Measurements from ENCODE around the gene SATL1. TPM values are rescaled to one million over a fixed set of nuclear protein-coding genes. Genes with fewer than 3 reads are reported as not detected.

The SATL1 gene
- total RNA-seq, 4 donors from 2014 or later, result not detected

- H3K4me1 ChIP-seq, result no peaks in the 10 kb centered on the region
- ATAC-seq (no peak), DNase-seq (no peak)
- H3K4me3 ChIP-seq, result no peak overlapping the region
- H3K27ac ChIP-seq, result no peak overlapping the region
- intact Hi-C loops (cut with DNase I; ENCODE audit: low total_unique reads) (loop anchor here (10.0 kb wide), 1 partner anchor 431 kb away; no protein-coding TSS in a partner anchor), in situ Hi-C loops (cut with MboI; ENCODE audit: low sequenced_read_pairs in 4 of 4) (loop anchor here in 1 of 4 donors (25.0 kb wide), 1 partner anchor 423 kb away; no protein-coding TSS in a partner anchor)
- no peak for TF ChIP-seq POLR2A (IDR thresholded peaks at IDR 0.05)
- TF ChIP-seq, protein P1, sequence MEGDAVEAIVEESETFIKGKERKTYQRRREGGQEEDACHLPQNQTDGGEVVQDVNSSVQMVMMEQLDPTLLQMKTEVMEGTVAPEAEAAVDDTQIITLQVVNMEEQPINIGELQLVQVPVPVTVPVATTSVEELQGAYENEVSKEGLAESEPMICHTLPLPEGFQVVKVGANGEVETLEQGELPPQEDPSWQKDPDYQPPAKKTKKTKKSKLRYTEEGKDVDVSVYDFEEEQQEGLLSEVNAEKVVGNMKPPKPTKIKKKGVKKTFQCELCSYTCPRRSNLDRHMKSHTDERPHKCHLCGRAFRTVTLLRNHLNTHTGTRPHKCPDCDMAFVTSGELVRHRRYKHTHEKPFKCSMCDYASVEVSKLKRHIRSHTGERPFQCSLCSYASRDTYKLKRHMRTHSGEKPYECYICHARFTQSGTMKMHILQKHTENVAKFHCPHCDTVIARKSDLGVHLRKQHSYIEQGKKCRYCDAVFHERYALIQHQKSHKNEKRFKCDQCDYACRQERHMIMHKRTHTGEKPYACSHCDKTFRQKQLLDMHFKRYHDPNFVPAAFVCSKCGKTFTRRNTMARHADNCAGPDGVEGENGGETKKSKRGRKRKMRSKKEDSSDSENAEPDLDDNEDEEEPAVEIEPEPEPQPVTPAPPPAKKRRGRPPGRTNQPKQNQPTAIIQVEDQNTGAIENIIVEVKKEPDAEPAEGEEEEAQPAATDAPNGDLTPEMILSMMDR (IDR thresholded peaks at IDR 0.05 in 4 of 5, conservative IDR thresholded peaks at IDR 0.05 in 1 of 5), result no peak
- H3K9me3 ChIP-seq, result no peaks in the 10 kb centered on the region
- no peaks in the 10 kb centered on the region for H3K27me3 ChIP-seq
- no peaks in the 10 kb centered on the region for H3K36me3 ChIP-seq
These were observed 129.4 kb downstream of the SATL1 start for GRCh38 chrX:85114171-85114570.

- intact Hi-C loops (cut with DNase I; ENCODE audit: low total_unique reads), result loop anchor here (10.0 kb wide), 1 partner anchor 431 kb away; no protein-coding TSS in a partner anchor
- no peaks in the 10 kb centered on the region for H3K9me3 ChIP-seq
- in situ Hi-C loops (cut with MboI; ENCODE audit: low sequenced_read_pairs in 4 of 4), result loop anchor here in 1 of 4 donors (25.0 kb wide), 1 partner anchor 424 kb away; no protein-coding TSS in a partner anchor
- H3K4me1 ChIP-seq, result no peaks in the 10 kb centered on the region
- H3K27ac ChIP-seq, result no peak overlapping the region
- no peaks in the 10 kb centered on the region for H3K27me3 ChIP-seq
- ATAC-seq, result no peak
- no peaks in the 10 kb centered on the region for H3K36me3 ChIP-seq
- H3K4me3 ChIP-seq, result no peak overlapping the region
- DNase-seq, result no peak
- no peak for TF ChIP-seq POLR2A (IDR thresholded peaks at IDR 0.05)
- TF ChIP-seq, protein P1 (IDR thresholded peaks at IDR 0.05 in 4 of 5, conservative IDR thresholded peaks at IDR 0.05 in 1 of 5), result no peak
These were observed 129.8 kb downstream of the SATL1 start for GRCh38 chrX:85113746-85114145.

DNA sequence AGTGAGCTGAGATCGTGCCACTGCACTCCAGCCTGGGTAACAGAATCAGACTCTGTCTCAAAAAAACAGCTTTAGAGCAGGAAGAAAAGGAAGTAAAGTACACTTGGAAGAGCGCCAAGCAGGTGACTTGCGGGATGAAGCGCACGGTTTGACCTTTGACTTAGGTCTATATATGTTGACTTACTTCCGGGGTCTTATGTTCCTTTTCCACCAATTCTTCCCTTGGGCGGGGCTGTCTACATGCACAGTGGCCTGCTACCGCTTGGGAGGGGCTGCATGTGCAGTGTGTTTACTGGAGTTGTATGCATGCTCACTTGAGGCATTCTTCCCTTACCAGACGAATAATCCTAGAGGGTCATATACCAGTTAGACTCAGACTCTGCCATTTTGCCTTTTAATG lies 131.3 kb downstream of the SATL1 start:
- DNase-seq (no peak), ATAC-seq (no peak)
- Histone ChIP-seq H3K4me3 (no peak overlapping the region), H3K36me3 (no peaks in the 10 kb centered on the region), H3K9me3 (no peaks in the 10 kb centered on the region), H3K27me3 (no peaks in the 10 kb centered on the region), H3K27ac (no peak overlapping the region), H3K4me1 (no peaks in the 10 kb centered on the region)
- in situ Hi-C loops (cut with MboI; ENCODE audit: low sequenced_read_pairs in 4 of 4) (loop anchor here in 1 of 4 donors (25.0 kb wide), 1 partner anchor 425 kb away; no protein-coding TSS in a partner anchor), intact Hi-C loops (cut with DNase I; ENCODE audit: low total_unique reads) (loop anchor here (10.0 kb wide), 1 partner anchor 433 kb away; no protein-coding TSS in a partner anchor)
- TF ChIP-seq POLR2A (IDR thresholded peaks at IDR 0.05), result no peak
- TF ChIP-seq, protein P1 (IDR thresholded peaks at IDR 0.05 in 4 of 5, conservative IDR thresholded peaks at IDR 0.05 in 1 of 5), result no peak

DNA sequence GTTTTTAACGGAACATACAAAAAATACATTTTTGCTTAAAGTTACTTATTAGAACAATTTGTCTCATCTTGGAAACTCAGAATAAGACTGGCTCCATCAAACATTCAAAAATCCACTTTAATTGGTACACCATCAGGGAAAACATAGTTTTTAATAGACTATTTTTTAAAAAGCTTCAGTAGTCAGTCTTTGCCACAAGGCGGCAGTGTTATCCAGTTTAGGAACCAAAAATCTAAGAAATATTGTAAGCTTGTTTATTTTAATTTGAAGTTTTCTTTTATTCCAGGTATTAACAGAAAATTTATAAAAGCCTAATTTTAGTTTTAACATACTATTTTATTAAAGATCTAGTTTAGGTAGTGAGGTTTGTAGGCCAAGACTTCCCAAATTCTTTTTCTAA lies 132.2 kb downstream of the SATL1 start:
- ATAC-seq (no peak), DNase-seq (no peak)
- in situ Hi-C loops (cut with MboI; ENCODE audit: low sequenced_read_pairs in 4 of 4), result loop anchor here in 1 of 4 donors (25.0 kb wide), 1 partner anchor 426 kb away; no protein-coding TSS in a partner anchor
- no peaks in the 10 kb centered on the region for H3K27me3 ChIP-seq
- H3K4me1 ChIP-seq, result no peaks in the 10 kb centered on the region
- no peak overlapping the region for H3K27ac ChIP-seq
- no peaks in the 10 kb centered on the region for H3K36me3 ChIP-seq
- TF ChIP-seq, protein P1 (IDR thresholded peaks at IDR 0.05 in 4 of 5, conservative IDR thresholded peaks at IDR 0.05 in 1 of 5), result peak; percentile 14 to 66 (median 34)
- TF ChIP-seq POLR2A (IDR thresholded peaks at IDR 0.05), result no peak
- intact Hi-C loops (cut with DNase I; ENCODE audit: low total_unique reads), result loop anchor here (10.0 kb wide), 1 partner anchor 433 kb away; no protein-coding TSS in a partner anchor
- H3K9me3 ChIP-seq, result no peaks in the 10 kb centered on the region
- H3K4me3 ChIP-seq, result no peak overlapping the region
